GM12801 (cell line): ENCODE data around the gene FRMD4B.

Source experiments
- TF ChIP-seq, protein P1 (sequence below): IDR thresholded peaks from one replicate; pipeline ENCODE4 v1.5.1; 2011; ENCODE audit warnings: control low read depth; ENCODE audit not compliant: insufficient read length; ENCODE audit errors: extremely low read depth

Gene FRMD4B

DNA sequence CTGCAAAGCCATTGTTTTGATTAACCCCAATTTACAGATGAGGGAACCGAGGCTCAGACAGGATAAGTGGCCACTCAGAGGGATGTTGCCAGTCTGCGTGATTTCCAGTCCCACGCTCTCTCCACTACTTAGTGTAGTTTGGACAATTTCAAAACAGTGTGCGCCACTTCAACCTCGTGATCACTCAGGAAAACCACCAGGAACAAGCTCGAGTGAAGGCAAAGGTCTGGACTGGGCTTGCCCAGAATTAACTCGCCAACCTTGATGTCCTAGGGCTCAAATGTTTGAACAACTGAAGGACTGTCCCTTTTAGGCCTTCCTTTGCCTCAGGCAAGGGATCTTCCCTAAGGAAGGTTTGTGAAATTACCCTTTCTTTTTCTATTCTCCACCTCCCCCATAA is 139.3 kb downstream of the FRMD4B start:
- TF ChIP-seq, protein P1, sequence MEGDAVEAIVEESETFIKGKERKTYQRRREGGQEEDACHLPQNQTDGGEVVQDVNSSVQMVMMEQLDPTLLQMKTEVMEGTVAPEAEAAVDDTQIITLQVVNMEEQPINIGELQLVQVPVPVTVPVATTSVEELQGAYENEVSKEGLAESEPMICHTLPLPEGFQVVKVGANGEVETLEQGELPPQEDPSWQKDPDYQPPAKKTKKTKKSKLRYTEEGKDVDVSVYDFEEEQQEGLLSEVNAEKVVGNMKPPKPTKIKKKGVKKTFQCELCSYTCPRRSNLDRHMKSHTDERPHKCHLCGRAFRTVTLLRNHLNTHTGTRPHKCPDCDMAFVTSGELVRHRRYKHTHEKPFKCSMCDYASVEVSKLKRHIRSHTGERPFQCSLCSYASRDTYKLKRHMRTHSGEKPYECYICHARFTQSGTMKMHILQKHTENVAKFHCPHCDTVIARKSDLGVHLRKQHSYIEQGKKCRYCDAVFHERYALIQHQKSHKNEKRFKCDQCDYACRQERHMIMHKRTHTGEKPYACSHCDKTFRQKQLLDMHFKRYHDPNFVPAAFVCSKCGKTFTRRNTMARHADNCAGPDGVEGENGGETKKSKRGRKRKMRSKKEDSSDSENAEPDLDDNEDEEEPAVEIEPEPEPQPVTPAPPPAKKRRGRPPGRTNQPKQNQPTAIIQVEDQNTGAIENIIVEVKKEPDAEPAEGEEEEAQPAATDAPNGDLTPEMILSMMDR, result no peak

DNA sequence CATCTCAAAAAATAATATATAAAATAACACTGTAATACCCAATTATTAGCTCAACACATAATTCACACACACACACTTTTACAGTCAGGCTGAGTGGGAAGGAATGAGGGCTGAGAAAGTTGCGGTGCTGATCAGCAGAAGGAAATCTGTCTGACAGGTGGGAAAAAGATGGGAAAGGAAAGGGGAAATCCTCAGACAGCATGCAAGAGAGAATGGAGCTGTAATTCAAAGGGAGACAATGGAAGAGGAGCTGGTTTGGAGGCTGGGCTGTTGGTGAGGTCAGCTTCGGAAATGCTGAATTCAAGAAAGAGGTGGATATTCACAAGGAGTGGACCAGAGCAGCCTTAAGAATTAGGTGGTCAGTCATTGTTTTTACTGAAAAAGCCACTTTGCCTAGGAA is 141.8 kb downstream of the FRMD4B start:
- TF ChIP-seq, protein P1, result no peak

DNA sequence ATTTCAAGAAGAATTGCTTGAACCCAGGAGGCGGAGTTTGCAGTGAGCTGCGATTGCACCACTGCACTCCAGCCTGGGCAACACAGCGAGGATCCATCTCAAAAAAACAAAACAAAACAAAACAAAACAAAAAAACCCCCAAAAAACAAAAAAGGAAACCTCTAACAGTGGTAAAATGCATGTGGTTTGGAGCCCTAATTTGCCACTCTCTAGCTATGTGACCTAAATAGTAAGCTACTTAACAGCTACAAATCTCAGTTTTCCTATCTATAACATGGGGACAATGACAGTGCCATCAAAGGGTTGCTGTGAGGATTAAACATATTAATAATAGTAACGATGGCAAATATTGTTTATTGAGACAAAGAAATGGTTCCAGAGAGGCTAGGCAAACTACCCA is 144.1 kb downstream of the FRMD4B start:
- TF ChIP-seq, protein P1, result no peak

DNA sequence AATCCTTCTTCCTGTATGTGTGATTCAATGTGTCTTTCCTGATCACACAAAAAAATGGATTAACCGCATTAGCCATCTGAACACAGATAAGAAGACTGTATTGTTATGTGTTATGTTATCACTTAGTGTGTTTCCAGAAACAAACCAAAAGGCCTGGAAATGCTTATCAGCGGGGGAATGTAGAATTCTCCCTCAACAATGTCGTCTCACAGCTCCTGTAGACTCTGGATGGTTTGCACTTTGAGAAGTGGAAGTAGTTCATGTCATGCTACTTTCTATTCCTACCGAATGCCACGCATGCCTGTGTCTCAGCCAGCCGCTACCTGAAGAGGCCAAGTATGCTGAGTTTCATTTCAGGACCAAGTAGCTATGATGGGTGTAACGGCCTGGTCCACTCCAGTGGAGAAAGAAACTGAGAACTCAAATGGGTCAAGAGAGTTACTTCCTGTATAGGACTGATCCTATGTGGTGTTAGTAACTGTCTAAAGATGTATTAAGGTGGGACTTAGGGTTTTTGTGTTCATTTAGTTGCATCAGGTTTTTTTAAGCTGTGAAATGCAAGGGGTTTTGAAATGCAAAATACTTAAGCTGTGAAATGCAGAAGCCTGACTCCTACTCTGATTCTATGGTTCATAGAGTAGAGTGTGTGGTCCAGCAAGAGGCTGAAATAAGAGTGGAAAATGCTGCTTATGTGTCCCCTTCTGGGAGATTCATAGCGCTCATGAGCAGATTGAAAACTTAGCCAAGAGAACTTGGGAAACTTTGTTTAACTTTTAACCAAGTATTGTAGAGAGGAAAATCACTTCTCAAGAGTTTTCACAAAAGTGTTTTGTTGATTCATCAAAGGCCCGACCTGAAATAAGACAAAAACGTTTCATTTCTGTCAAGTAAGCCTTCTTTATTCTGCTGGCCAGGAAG is 145.0 kb downstream of the FRMD4B start:
- TF ChIP-seq, protein P1, result no peak

DNA sequence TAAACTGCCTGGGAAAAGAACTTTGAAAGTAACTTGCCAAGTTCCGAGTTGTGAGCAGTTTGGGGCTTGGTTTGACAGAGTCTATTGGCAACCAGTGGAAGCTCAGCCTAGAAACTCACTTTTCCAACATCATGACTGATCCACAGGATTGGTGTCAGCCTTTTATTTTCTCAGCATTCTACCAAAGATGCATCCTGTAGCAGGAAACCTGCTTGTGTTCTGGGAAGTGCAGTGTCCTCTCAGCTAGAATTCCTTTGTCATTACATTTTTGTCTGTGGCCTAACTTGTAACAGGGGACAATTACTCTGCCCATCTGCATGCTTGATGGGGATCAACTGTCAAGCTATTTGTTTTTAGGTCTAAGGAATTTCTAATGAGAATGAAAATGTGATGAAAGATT is 146.8 kb downstream of the FRMD4B start:
- TF ChIP-seq, protein P1, result no peak

DNA sequence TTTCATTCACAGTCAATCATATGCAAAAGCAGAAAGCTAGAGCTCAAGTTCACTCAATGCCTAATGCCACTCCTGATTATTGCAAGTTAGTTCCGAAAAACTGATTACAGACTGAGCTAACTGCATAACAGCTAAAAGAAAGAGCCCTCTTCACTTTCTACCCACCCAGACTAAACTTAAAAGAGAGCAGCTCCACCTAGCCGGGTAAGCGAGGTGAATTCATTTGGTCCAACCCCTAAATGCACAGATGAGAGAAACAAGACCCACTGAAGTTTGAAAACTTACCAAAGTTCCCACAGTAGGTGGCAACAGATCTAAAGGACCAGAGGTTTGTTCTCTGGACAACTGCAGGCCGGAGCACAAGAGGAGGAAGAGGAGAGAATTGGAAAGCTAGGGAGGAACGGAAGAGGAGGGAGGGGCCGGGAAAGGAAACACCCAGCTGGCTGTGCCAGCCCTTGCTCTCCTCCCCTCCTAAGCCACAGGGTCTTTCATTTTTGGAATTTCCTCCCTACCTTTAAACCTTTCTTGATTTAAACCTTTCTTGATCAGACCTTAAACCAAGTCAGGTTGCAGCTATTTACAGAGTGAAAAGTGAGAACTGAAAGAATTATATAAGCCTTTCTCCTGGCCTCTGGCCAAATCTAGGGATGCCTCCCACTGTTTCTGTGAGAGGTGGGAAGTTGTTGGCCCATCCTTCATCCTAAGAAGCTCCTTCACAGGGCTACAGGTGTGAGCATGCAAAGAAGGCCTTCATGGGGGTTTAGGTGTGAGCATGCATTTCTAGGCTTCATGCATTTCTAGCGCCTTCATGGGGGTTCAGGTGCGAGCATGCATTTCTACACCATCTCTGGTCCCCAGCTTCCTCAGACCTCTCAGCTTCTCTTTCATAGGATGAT is 148.8 kb downstream of the FRMD4B start:
- TF ChIP-seq, protein P1, result no peak

DNA sequence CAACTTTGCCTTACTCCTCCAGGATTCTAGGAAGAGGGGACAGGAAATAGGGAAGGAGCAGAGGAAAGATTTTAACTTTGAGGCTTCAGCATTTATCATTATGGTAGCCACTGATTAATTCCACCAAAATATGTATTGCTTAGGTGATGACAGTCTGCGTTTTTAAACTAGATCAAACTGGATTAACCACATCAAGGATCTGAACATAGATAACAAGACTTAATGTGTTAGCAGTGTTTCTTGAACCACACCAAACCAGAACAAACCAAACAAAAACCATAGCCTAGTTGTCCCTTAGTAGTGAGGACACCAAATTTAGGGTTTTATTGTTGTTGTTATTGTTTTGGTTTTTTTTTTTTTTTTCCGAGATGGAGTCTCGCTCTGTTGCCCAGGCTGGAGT is 150.0 kb downstream of the FRMD4B start:
- TF ChIP-seq, protein P1, result no peak
